Epithelial cell of prostate (primary cell): ENCODE data around the gene YY1.
"Not testable (repeated sequence)": the region's sequence is repeated elsewhere in the genome, so short reads cannot be mapped to it uniquely, and the experiment has no call there.

ENCODE experiments used
- DNase-seq: peaks from one replicate; pipeline ENCODE4 v3.0.0-alpha.2; 2011; ENCODE audit warnings: low read depth, low spot score
- H3K27ac ChIP-seq: fragments of 450-650 bp; 2 replicates; pipeline ENCODE4 v1.5.1; 2017; ENCODE audit warnings: mild to moderate bottlenecking

The YY1 gene

DNA sequence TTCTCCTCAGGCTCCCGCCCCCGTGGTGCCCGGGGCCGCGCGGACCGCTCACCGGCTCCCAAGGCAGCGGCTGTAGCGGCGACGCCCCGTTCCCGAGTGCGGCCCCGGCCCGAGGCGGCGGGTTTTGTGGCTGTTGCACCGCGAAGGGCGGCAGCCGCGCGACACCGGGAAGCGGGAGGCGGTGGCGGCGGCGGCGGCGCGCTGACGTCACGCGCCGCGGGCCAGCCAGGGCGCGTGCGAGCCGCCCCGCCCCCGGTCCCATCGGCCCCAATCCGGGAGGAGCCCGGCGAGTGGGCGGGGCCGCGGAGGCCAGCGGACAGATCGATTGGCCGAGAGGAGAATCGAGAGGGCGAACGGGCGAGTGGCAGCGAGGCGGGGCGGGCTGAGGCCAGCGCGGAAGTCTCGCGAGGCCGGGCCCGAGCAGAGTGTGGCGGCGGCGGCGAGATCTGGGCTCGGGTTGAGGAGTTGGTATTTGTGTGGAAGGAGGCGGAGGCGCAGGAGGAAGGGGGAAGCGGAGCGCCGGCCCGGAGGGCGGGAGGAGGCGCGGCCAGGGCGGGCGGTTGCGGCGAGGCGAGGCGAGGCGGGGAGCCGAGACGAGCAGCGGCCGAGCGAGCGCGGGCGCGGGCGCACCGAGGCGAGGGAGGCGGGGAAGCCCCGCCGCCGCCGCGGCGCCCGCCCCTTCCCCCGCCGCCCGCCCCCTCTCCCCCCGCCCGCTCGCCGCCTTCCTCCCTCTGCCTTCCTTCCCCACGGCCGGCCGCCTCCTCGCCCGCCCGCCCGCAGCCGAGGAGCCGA is at the start of gene YY1:
YY1 (plus strand) TSS at position 726 of the 792 bp plus-strand sequence. CDS start 101 bp downstream, outside the sequence.
- H3K27ac ChIP-seq: peak within 1 kb of the TSS; percentile 95
- DNase-seq: peak; percentile 89

DNA sequence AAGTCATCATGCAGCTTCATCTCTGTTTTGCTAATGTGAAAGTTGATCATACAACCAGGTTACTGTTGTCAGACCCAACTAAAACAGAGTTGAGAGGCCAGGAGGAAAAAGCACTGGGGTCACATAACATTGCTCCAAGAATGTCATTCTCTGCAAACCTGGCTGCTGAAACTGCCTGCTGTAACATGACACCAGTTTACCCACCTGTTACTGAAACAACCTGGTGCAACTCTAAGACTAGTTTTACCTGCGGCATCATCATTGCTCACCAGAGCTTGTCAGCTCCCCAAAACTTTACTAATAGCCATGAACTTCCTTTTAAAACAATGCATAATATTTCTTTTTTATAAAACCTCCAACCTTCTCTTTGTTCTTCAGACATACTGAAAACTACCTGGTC is 48.8 kb upstream of the YY1 start:
- H3K27ac ChIP-seq: peak overlapping the region; percentile 18
- no peak for DNase-seq

DNA sequence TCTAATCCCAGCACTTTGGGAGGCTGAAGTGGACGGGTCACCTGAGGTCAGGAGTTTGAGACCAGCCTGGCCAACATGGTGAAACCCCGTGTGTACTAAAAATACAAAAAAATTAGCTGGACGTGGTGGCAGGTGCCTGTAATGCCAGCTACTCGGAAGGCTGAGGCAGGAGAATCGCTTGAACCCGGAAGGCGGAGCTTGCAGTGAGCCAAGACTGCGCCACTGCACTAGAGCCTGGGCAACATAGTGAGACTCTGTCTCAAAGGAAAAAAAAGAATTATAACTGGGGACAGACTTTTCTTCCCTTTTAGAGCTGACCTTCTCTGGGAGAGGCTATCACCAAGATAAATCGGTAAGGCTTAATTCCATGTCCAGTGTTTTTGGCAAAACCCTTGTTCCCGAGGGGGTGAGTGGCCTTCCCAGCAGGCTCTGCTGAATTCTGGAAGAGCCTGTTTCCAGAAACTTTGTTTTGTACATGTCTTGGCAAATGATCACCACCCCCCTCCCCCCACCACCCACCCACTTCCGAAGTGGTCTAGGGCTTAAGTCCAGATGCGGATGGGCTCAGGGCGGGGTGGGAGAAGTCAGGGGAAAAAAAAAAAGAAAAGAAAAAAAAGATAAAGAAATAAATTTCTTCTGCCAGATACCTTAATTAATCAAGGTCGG is 47.2 kb upstream of the YY1 start:
- no peak overlapping the region for H3K27ac ChIP-seq
- no peak for DNase-seq

DNA sequence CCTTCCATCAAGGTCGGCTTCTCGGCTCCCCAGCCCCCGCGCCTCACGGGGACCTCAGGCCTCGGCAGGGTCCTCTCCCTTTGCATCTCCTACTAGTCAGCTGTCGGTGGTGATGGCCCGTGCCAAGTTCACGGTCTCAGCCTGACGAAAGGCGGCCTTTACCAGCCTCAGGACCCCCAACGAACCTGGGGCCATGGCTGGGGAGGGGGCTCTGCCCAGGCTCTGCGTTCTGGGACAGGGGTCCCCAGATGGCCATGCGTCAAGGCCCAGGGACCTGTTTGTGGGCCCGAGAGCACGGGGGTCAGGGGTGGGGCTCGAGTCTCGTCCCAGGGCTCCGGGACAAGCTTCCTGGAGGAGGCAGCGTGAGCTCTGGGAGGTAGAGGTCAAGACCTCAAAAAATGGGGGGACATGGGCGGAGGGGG is 46.7 kb upstream of the YY1 start:
- no peak for DNase-seq
- H3K27ac ChIP-seq: peak overlapping the region; percentile 59

DNA sequence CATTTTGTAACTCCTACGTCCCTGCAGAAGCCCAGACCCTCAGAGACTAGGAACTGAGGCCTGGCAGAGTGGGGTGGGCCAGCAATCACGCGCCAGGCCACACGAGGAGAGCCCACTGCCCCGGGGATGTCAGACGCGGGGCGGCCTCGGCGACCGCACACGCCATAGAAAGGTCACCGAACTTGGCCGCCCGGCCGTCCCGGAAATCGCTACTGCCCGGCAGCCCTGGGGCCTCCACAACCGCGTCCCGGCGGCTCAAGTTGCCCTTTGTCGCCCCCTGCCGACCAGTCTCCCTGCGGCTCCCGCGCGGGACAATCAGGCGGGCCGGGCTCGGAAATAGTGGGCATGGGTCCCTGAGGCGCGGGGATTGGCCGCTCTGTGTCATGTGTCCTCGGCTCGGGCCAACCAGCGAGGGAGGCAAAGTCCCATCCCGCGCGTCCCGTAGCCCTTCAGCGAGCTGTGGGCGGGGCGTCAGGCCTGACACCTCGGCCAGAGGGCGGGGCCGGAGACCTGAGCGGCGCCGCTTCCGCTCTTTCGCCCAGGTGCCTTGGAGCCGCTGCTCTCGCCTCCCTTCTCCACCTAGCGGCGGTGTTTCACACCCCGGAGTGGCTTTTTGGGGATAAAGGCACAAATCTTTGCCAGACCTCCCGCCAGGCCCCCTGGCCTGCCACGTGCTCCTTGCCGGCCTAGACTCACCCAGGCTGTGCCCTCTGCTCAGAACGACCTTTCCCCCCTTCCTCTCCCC is 46.1 kb upstream of the YY1 start:
- peak; percentile 86 for DNase-seq
- peak overlapping the region; percentile 59 for H3K27ac ChIP-seq

DNA sequence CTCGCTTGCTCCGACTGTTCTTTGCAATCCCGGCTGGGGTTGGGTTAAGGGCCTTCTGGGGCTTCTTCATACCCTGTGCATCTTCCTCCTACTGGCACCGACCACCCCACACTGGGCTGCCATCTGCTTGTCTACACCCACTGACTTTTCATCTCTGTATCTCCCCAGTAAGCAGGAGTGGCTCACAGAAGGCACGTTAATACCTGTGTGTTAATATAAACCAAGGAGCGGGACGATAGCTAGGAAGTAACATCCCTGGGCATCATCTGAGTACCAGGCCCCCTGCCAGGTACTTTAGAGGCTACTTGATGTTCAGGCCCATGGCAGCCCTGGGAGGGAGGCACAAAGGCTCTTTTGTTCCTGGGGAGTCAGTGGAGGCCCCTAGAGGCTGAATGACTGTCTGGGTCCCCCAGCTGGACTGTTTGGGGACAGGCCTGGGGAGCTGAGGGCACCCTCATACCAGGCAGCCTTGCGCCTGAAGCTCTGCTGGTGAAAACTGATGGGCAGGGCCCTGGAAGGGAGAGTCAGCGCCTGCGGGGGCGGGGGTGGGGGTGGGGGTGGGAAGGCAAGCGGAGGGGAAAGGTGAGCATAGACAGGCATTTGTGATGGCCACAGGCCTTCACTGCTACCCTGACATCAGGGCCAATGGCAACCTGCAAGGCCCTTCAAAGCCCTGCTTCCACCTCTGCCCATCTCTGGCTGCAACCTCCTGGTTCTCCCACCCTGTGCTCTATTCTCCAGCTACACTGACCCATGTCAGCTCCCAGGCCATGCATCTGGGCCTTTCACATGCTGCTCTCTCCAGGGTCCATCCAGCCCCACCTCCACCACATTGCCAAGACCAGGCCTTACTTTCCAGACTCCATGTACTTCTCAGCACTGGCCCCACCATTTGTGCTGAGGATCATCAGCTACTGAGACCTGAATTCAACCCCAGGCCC is 45.3 kb upstream of the YY1 start:
- H3K27ac ChIP-seq: peak overlapping the region; percentile 59
- DNase-seq: no peak

DNA sequence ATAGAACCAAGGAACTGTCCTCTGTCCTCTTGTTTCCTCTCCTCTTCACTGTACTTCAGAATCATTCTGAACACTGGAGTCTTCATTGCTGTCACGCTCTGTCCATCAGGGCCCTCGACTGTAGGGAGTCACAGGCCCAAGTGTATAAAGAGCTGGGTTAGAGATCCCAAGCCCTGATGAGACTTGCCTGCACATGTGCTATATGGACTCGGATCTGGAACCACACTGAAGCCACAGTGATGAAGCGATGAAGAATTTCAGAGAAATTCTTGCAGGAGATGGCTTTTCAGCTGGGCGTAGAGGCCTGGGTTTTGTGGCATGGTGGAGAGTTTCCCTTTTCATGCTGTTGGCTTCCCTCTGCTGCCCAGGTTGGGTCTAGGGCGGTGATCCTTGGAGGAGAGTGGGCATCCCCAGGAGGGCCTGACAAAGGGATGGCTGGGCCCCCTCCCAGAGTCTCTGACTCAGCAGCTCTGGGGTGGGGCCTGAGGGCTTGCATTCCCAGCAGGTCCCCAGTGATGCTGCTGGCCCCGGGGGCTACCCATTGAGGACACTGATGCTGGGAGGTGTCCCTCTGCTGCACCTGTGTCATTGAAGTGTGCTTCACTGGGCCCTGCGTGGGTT is 39.6 kb upstream of the YY1 start:
- no peak for DNase-seq
- H3K27ac ChIP-seq: peak overlapping the region; percentile 49

DNA sequence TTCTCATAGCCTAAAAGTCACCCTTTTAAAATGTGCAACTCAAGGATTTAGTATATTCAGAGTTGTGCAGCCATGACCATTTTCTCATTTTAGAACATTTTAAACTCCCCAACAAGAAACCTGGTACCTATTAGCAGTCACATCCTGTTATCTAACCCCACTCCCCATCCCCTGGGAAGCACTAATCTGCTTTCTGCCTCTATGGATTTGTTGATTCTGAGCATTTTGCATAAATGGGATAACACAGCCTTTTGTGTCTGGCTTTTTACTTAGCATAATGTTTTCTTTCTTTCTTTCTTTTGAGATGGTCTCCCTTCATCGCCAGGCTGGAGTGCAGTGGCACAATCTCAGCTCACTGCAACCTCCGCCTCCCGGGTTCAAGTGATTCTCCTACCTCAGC is 38.6 kb upstream of the YY1 start:
- no peak overlapping the region for H3K27ac ChIP-seq
- no peak for DNase-seq

DNA sequence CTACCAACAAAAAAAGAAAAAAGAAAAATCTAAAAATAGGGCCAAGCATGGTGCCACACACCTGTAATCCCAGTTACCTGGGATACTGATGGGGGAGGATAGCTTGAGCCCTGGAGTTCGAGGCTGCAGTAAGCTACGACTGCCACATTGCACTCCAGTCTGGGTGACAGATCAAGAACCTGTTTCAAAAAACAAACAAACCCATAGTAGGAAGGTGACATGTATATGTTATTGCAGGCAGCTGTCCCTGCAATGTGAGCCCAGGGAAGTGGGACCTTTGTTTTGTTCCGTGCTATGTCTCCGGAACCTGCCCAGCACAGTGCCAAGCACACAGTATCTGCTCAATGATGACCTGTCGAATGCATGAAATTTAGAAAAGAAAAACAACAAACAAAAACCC is 37.2 kb upstream of the YY1 start:
- no peak overlapping the region for H3K27ac ChIP-seq
- no peak for DNase-seq

DNA sequence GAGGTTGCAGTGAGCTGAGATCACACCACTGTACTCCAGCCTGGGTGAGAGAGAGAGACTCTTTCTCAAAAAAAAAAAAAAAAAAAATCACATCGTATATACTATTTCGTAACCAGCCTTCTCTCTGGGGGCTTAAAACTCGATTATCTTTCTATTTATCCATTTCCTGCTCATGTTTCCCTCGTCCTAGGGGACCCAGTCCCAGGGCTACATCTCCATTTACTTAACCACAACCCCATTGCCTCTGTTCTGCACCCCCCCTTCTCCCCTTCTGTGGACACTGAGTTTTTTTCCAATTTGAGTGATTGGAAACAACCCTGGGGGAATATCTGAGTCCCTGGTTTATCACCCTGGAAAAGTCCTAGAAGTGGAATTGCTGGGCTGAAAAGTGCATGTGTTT is 36.2 kb upstream of the YY1 start:
- DNase-seq: no peak
- H3K27ac ChIP-seq: no peak overlapping the region

DNA sequence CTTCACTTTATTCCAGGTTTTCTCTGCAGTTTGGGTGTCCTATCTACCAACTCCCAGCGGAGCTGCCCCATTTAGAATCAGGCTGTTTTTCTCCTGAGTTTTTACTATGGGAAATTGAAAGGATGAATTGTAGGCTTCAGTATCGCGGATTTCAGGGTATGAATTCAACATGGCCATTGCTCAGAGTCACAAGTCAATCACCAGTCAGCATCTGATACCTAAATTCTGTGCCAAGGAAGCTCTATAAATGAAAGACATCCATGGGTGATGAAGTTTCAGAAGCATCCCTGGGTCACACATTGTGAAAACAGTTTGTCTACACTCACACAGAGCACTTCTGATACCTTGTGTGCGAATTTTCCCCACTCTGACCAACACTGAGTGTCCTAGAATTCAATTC is 35.8 kb upstream of the YY1 start:
- DNase-seq: no peak
- no peak overlapping the region for H3K27ac ChIP-seq

DNA sequence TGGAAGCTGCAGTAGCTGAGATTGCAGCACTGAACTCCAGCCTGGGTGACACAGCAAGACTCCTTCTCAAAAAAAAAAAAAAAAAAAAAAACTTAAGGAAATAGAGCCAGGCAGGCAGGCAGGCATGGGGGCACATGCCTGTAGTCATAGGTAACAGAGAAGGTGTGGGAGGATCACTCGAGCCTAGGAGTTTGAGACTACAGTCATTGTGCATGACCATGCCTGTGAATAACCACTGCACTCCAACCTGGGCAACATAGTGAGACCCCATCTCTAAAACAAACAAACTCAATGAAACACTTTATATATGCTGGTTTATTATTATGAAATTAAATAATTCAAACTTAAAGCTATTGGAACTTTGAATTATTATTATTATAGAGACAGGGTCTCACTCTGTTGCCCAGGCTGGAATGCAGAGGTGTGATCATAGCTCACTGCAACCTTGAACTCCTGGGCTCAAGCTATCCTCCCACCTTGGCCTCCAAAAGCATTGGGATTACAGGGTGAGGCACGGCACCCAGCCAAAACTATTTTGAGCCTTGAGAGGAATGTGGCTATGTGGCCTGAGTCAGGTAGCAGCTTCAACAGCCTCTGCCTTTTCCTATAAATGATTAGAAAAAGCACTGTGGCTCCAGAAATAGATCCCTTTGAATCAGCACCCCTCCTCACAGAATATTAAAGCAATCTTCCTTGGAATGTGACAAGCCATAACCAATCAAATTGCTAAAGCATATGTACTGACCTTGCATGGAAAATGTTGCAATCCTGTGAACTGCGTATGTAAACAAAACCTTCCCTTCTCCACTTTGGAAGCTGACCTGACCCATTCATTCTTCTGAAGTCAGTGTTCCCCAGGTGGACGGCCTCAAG is 34.7 kb upstream of the YY1 start:
- H3K27ac ChIP-seq: peak overlapping the region; percentile 35
- DNase-seq: peak; percentile 43

DNA sequence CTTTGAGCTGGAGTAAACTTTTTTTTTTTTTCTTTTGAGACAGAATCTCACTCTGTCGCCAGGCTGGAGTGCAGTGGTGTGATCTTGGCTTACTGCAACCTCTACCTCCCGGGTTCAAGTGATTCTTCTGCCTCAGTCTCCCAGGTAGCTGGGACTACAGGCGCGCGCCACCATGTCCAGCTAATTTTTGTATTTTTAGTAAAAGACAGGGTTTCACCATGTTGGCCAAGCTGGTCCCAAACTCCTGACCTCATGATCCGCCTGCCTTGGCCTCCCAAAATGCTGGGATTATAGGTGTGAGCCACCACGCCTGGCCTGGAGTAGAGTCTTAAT is 34.1 kb upstream of the YY1 start:
- H3K27ac ChIP-seq: peak overlapping the region; percentile 35
- not testable (repeated sequence) for DNase-seq

DNA sequence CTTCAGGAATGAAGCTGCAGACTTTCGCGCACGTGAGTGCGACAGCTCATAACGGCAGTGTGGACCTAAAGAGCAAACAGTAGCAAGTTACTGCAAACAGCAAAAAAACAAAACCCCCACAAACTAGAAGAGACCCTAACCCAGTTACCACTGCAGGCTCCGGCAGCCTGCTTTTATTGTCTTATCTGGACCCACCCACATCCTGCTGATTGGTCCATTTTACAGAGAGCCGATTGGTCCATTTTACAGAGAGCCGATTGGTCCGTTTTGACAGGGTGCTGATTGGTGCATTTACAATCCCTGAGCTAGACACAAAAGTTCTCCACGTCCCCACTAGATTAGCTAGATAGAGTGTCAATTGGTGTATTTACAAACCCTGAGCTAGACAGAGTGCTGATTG is 31.4 kb upstream of the YY1 start:
- H3K27ac ChIP-seq, DNase-seq: not testable (repeated sequence)

DNA sequence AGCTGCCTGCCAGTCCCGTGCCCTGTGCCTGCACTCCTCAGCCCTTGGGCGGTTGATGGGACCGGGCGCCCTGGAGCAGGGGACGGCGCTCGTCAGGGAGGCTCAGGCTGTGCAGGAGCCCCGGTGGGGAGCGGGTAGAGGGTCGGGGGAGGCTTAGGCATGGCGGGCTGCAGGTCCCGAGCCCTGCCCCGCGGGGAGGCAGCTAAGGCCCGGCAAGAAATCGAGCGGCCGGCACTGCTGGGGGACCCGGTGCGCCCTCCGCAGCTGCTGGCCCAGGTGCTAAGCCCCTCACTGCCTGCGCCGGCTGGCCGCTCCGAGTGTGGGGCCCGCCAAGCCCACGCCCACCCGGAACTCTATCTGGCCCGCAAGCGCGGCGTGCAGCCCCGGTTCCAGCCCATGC is 30.8 kb upstream of the YY1 start:
- H3K27ac ChIP-seq, DNase-seq: not testable (repeated sequence)

DNA sequence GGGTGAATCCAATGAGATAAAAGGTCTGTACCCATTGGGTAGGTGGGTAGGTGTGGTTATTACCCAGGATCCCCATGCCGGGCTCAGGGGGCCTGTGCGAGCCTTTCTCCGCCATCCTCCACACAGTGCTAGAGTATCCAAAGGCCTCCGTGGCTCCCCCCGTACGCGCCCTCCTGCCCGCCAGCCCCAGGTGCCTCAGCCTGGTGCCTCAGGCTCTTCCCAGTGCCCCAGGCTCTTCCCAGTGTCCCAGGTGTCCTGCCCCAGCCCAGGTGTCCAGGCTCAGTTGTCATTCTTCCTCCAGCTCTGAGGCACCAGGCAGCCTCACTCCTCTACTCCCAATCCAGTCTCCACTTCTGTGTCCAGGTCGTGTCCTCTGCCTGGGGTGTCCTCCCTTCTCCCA is 27.6 kb upstream of the YY1 start:
- no peak for DNase-seq
- no peak overlapping the region for H3K27ac ChIP-seq

DNA sequence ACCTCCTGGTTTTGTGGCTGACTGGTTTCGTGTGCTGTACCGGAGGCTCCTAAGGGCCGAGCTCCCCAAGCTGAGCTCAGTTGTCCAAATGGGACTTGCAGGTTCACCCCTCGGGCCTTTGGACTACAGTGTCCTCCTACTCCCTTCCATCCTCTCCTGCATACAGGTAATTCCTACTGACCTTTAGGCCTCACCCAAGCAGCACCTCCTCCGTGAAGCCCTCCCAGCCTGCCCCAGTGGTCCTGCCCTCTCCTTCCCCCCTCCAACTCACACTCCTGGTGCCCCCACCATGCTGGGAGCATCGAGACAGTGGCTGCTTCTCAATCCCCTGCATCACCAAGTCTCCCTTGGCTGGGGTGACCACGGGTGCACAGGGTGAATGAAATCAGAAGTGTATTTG is 27.1 kb upstream of the YY1 start:
- DNase-seq: no peak
- H3K27ac ChIP-seq: no peak overlapping the region

DNA sequence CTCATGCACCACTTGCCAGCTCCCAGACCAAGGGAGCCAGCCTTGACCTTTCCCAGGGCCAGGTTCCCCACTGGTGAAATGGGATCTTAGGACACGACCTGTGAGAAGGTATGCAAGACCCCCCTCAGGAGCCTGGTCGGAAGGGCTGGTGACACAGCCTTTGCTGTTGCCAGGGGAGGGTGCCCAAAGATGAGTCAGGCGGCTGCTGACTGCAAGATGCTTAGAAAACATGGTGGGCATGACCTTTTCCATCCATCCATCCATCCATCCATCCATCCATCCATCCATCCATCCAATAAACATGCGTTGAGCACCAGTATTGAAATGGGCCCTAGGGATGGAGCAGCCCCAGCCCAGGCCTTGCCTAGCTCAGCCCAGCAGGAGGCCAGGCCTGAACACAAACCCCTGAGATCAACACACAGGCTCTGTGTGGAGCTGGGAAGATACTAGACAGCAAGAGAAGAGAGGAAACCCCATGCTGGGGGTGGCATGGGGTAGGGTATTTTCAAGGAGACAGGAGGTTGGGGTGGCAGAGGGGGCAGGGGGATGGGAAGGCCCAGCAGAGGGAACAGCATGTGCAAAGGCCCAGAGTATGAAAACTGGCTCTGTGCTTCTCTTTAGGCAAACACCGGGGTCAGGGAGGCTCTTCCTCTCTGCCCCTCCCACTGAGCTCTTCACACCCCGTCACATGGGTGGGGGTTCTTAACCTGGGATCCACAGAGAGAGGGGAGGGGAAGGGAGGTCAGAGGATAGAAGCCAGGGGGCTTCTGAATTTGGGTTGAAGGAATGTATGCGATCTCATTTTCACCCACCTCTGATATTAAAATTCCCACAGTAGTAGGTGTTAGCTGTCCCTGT is 26.2 kb upstream of the YY1 start:
- no peak overlapping the region for H3K27ac ChIP-seq
- no peak for DNase-seq
